DND-41 (cell line): ENCODE measurements around the gene CLIC1.

Experiments used
- EZH2 ChIP-seq: IDR thresholded peaks from 3 replicates; pipeline ENCODE4 v1.6.1; 2012; ENCODE audit warnings: borderline replicate concordance, low read depth, mild to moderate bottlenecking, moderate library complexity, low read length, inconsistent platforms; ENCODE audit not compliant: severe bottlenecking
- TF ChIP-seq, protein P1 (sequence below): IDR thresholded peaks from 2 replicates; pipeline ENCODE4 v1.5.1; 2012; ENCODE audit warnings: borderline replicate concordance, low read length, moderate library complexity, mild to moderate bottlenecking; ENCODE audit not compliant: poor library complexity, severe bottlenecking; ENCODE audit errors: extremely low read depth

DNA sequence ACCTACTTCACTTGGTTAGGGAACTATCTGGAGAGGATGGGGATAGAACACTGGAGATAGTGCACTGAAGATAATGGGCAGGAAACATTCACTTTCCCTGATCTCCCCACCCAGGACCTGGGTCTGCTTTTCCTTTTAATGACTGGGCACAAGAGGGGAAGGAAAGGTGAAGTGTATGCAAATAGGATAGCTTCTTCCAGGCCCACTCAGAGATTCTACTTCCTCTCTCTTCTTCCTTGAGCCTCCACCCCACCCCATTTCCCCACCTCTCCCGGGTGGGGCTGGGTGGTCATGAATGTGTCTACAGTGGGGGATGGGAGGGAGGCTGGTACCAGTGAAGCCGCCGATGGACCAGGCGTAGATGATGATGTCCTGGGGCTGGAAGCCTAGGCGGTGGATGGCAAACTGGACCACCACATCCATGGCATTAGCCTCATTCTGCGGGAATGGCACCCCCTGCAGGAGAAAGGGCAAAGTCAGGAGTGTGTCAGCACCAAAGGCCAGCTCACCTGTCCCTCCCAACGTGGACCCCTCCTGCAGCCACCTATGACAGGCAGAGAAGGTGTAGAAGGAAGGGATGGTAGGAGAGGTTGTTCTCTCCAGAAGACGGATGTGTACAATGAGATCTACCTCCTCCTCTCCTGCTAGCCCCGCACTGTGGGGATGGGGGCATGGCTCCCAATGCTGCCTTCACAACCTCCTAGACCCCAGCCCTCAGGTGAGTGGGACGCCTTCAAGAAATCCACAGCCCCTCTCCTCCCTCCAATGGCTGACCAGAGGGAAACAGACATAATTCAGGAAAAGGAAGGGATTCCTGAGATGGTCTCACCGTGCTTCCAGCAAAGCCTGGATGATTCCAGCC is 46.9 kb downstream of the CLIC1 start:
- TF ChIP-seq, protein P1, sequence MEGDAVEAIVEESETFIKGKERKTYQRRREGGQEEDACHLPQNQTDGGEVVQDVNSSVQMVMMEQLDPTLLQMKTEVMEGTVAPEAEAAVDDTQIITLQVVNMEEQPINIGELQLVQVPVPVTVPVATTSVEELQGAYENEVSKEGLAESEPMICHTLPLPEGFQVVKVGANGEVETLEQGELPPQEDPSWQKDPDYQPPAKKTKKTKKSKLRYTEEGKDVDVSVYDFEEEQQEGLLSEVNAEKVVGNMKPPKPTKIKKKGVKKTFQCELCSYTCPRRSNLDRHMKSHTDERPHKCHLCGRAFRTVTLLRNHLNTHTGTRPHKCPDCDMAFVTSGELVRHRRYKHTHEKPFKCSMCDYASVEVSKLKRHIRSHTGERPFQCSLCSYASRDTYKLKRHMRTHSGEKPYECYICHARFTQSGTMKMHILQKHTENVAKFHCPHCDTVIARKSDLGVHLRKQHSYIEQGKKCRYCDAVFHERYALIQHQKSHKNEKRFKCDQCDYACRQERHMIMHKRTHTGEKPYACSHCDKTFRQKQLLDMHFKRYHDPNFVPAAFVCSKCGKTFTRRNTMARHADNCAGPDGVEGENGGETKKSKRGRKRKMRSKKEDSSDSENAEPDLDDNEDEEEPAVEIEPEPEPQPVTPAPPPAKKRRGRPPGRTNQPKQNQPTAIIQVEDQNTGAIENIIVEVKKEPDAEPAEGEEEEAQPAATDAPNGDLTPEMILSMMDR: peak; percentile 62
- TF ChIP-seq EZH2: no peak
